A549 (cell line): ENCODE data around the gene EXT2.

Experiments used
- CTCF ChIP-seq: fragments of >200 bp; sonication (Bioruptor Twin); formaldehyde crosslinking; IDR thresholded peaks from 3 replicates; pipeline ENCODE4 v1.5.1; 2016
- FOSL2 ChIP-seq, 2 experiments: fragments of 450-650 bp in 1 of 2; fragments of >200 bp in 1 of 2; sonication (Bioruptor Twin) in 1 of 2; formaldehyde crosslinking; IDR thresholded peaks; 2 replicates each; pipeline versions ENCODE4 v1.5.0 to v1.6.1; 2016 to 2020; ENCODE audit warnings: mild to moderate bottlenecking in 1 of 2, moderate library complexity in 1 of 2
- KDM1A ChIP-seq: fragments of 200-600 bp; sonication (generic); IDR thresholded peaks from 2 replicates; pipeline ENCODE4 v1.6.1; 2016; ENCODE audit warnings: low read depth, mild to moderate bottlenecking
- MAX ChIP-seq: IDR thresholded peaks from 2 replicates; pipeline ENCODE4 v1.6.1; 2012
- RAD21 ChIP-seq, 2 experiments: fragments of >200 bp in 1 of 2; sonication (Bioruptor Twin) in 1 of 2; formaldehyde crosslinking in 1 of 2; IDR thresholded peaks in 1 of 2; conservative IDR thresholded peaks in 1 of 2; 2 replicates in 1 of 2; 3 replicates in 1 of 2; pipeline ENCODE4 v1.6.1; 2012 to 2018; ENCODE audit warnings: inconsistent platforms in 1 of 2
- RCOR1 ChIP-seq: fragments of 150-350 bp; IDR thresholded peaks from 2 replicates; pipeline ENCODE4 v1.6.1; 2014; ENCODE audit warnings: antibody characterized with exemption, low read length, low read depth
- ZSCAN20 ChIP-seq: fragments of 250-450 bp; sonication (Bioruptor Pico); IDR thresholded peaks from 2 replicates; pipeline ENCODE4 v1.8.0; 2022; ENCODE audit warnings: mild to moderate bottlenecking, moderate library complexity

GRCh38 chr11:44244639-44245310, 149.3 kb downstream of the EXT2 start:
- TF ChIP-seq ZSCAN20 (no peak), FOSL2 (IDR thresholded peaks at IDR 0.05) (no peak), FOSL2 (CRISPR knock-in tag; IDR thresholded peaks at IDR 0.05) (no peak), RAD21 (conservative IDR thresholded peaks at IDR 0.05 in 1 of 2, IDR thresholded peaks at IDR 0.05 in 1 of 2) (no peak), CTCF (no peak), MAX (no peak), RCOR1 (no peak), KDM1A (no peak)
